SK-N-MC (cell line): ENCODE data around the gene GUF1.

ENCODE experiments used
- EZH2 ChIP-seq: fragments of 200-600 bp; sonication (generic); IDR thresholded peaks from one replicate; pipeline ENCODE4 v1.6.1; 2017; ENCODE audit warnings: antibody characterized with exemption
- POLR2AphosphoS5 ChIP-seq: IDR thresholded peaks from 2 replicates; pipeline ENCODE4 v1.6.1; 2012; ENCODE audit warnings: mild to moderate bottlenecking, low read depth, low read length, borderline replicate concordance

DNA sequence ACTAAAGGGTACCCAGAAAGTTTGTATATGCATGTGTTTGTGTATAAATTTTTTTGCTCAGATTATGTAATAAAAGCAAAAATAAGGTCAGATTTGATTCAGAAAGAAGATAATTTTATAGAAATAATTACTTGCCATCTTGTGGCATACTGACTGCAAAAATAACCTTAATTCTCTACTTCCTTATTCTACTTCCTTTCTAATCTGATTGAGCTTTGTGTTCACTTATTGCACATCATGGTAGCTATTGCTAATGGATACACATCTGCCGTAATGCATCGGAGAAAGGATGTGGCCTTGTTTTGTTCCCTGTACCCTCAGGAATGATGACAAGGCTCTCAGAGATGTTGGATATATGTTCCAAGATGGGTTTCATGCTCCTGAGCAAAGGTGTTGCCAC is 58.7 kb downstream of the GUF1 start:
- no peak for TF ChIP-seq EZH2
- no peak for TF ChIP-seq POLR2AphosphoS5
